GM23338 (cell line): ENCODE results near the gene DCAKD. TPM values are rescaled to one million over a fixed set of nuclear protein-coding genes. Genes with fewer than 3 reads are reported as not detected.
A peak's percentile ranks its signal among the peaks of the same experiment; 100 is the strongest.

Experiments used
- ATAC-seq: fragments of 200-7000 bp; cut with Tn5 transposase; 3 replicates; pipeline ENCODE4 v1.9.1; 2020
- DNase-seq: peaks from one replicate; pipeline ENCODE4 v3.0.0-alpha.2; 2015; ENCODE audit warnings: low spot score
- H2AFZ ChIP-seq: fragments of 200-600 bp; sonication (generic); 2 replicates; pipeline ENCODE4 v1.8.0; 2016; ENCODE audit warnings: antibody characterized with exemption, mild to moderate bottlenecking, moderate library complexity
- H3F3A ChIP-seq: fragments of 200-600 bp; sonication (generic); replicated peaks from 2 replicates; pipeline ENCODE4 v1.8.0; 2017; ENCODE audit warnings: antibody characterized with exemption, mixed run types, low read depth
- H3K27ac ChIP-seq: fragments of 200-600 bp; sonication (generic); 2 replicates; pipeline ENCODE4 v1.6.1; 2016; ENCODE audit warnings: low read depth
- H3K27me3 ChIP-seq: fragments of 200-600 bp; sonication (generic); 2 replicates; pipeline ENCODE4 v1.8.0; 2016; ENCODE audit warnings: mild to moderate bottlenecking, mixed run types, moderate library complexity; ENCODE audit not compliant: insufficient read depth
- H3K36me3 ChIP-seq: fragments of 200-600 bp; sonication (generic); 2 replicates; pipeline ENCODE4 v1.8.0; 2016; ENCODE audit warnings: mild to moderate bottlenecking; ENCODE audit not compliant: insufficient read depth
- H3K4me1 ChIP-seq: fragments of 200-600 bp; sonication (generic); 2 replicates; pipeline ENCODE4 v1.8.0; 2016; ENCODE audit warnings: mild to moderate bottlenecking, moderate library complexity; ENCODE audit not compliant: insufficient read depth
- H3K4me2 ChIP-seq: fragments of 200-600 bp; sonication (generic); 2 replicates; pipeline ENCODE4 v1.7.1; 2017; ENCODE audit warnings: mixed run types
- H3K4me3 ChIP-seq: fragments of 200-600 bp; sonication (generic); 2 replicates; pipeline ENCODE4 v1.6.1; 2016; ENCODE audit warnings: mixed run types
- H3K79me2 ChIP-seq: fragments of 200-600 bp; sonication (generic); replicated peaks from 2 replicates; pipeline ENCODE4 v1.8.0; 2017; ENCODE audit warnings: mild to moderate bottlenecking; ENCODE audit not compliant: insufficient read depth
- H3K9me2 ChIP-seq: fragments of 200-600 bp; sonication (generic); 2 replicates; pipeline ENCODE4 v1.8.0; 2017; ENCODE audit not compliant: insufficient read depth
- H4K20me1 ChIP-seq: fragments of 200-600 bp; sonication (generic); replicated peaks from 2 replicates; pipeline ENCODE4 v1.8.0; 2017; ENCODE audit warnings: mild to moderate bottlenecking; ENCODE audit not compliant: insufficient read depth
- H3K27ac Mint-ChIP-seq: 2 replicates; pipeline ENCODE4 v1.8.0; 2020; ENCODE audit warnings: inconsistent platforms, mild to moderate bottlenecking, moderate library complexity, mixed read lengths
- H3K27me3 Mint-ChIP-seq: 3 replicates; pipeline ENCODE4 v1.8.0; 2022; ENCODE audit warnings: low read depth, mild to moderate bottlenecking, moderate library complexity, mixed read lengths, inconsistent platforms; ENCODE audit not compliant: insufficient read depth, poor library complexity
- H3K36me3 Mint-ChIP-seq: 3 replicates; pipeline ENCODE4 v1.8.0; 2021; ENCODE audit warnings: low read depth, mild to moderate bottlenecking, inconsistent platforms, moderate library complexity, mixed read lengths
- H3K4me1 Mint-ChIP-seq: 3 replicates; pipeline ENCODE4 v1.8.0; 2020; ENCODE audit warnings: mild to moderate bottlenecking, inconsistent platforms, mixed read lengths
- H3K4me3 Mint-ChIP-seq: 3 replicates; pipeline ENCODE4 v1.8.0; 2021; ENCODE audit warnings: moderate library complexity, mild to moderate bottlenecking, inconsistent platforms, mixed read lengths
- H3K9me3 Mint-ChIP-seq: 3 replicates; pipeline ENCODE4 v1.8.0; 2020; ENCODE audit warnings: moderate library complexity, mild to moderate bottlenecking, inconsistent platforms, mixed read lengths
- CREB1 ChIP-seq: fragments of 250-450 bp; sonication (Bioruptor Pico); IDR thresholded peaks from 2 replicates; pipeline ENCODE4 v1.5.0; 2020; ENCODE audit warnings: low read depth, mild to moderate bottlenecking, moderate library complexity
- EZH2phosphoT487 ChIP-seq: fragments of 200-600 bp; sonication (generic); IDR thresholded peaks from one replicate; pipeline ENCODE4 v1.8.1; 2018; ENCODE audit warnings: antibody characterized with exemption; ENCODE audit not compliant: unreplicated experiment
- JUNB ChIP-seq: IDR thresholded peaks from one replicate; pipeline ENCODE4 v1.6.1; 2016; ENCODE audit warnings: antibody characterized with exemption; ENCODE audit not compliant: unreplicated experiment
- NANOG ChIP-seq: IDR thresholded peaks from 2 replicates; pipeline ENCODE4 v1.6.1; 2016; ENCODE audit warnings: antibody characterized with exemption, borderline replicate concordance
- POLR2AphosphoS5 ChIP-seq: IDR thresholded peaks from 2 replicates; pipeline ENCODE4 v1.6.1; 2016; ENCODE audit warnings: antibody characterized with exemption, low read depth
- STAT1 ChIP-seq: IDR thresholded peaks from one replicate; pipeline ENCODE4 v1.6.1; 2016; ENCODE audit warnings: antibody characterized with exemption; ENCODE audit not compliant: unreplicated experiment
- ZNF114 ChIP-seq: fragments of 250-450 bp; sonication (Bioruptor Pico); IDR thresholded peaks from 2 replicates; pipeline ENCODE4 v1.5.0; 2020; ENCODE audit warnings: mild to moderate bottlenecking, moderate library complexity
- ZNF331 ChIP-seq: fragments of 250-450 bp; sonication (Bioruptor Pico); IDR thresholded peaks from 2 replicates; pipeline ENCODE4 v1.5.0; 2020; ENCODE audit warnings: low read depth, mild to moderate bottlenecking, moderate library complexity
- polyA plus RNA-seq: library from polyadenylated mRNA; unstranded; fragments of >200 nt; fragmentation: Nextera tagmentation; extraction: Ambion mirVana; gene quantifications from 2 replicates; pipeline ENCODE4 v1.2.1, GENCODE V29; 2016
- total RNA-seq: library from RNA; depleted of rRNA; stranded (reverse); fragments of >200 nt; shearing (Covaris generic); gene quantifications from 2 replicates; pipeline ENCODE4 v1.2.3, GENCODE V29; 2014
- TF ChIP-seq, protein P1 (sequence below): IDR thresholded peaks from one replicate; pipeline ENCODE4 v1.6.1; 2018; ENCODE audit warnings: antibody characterized with exemption; ENCODE audit not compliant: unreplicated experiment
- TF ChIP-seq, protein P2 (sequence below): IDR thresholded peaks from 2 replicates; pipeline ENCODE4 v1.6.1; 2016; ENCODE audit warnings: antibody characterized with exemption

The DCAKD gene
- total and polyA plus RNA-seq, 2 experiments from 2014 or later = 23.7 to 57.2 TPM

DNA sequence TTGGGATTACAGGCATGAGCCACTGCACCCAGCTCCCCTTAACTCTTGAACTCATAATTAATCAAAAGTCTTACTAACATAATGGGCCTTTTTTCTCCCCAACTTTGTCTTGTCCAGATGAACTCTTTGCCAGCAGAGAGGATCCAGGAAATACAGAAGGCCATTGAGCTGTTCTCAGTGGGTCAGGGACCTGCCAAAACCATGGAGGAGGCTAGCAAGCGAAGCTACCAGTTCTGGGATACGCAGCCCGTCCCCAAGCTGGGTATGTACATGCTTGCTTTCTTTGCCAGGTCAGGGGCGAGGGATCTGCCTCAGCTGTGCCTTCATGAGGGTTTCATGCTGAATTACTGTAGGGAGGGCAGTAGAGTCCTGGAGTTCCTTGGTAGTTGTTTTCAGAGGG lies 35.0 kb upstream of the DCAKD start (continued):
- no peak for TF ChIP-seq STAT1
- no peak for TF ChIP-seq ZNF331 (CRISPR knock-in tag)
- TF ChIP-seq EZH2phosphoT487 = no peak

DNA sequence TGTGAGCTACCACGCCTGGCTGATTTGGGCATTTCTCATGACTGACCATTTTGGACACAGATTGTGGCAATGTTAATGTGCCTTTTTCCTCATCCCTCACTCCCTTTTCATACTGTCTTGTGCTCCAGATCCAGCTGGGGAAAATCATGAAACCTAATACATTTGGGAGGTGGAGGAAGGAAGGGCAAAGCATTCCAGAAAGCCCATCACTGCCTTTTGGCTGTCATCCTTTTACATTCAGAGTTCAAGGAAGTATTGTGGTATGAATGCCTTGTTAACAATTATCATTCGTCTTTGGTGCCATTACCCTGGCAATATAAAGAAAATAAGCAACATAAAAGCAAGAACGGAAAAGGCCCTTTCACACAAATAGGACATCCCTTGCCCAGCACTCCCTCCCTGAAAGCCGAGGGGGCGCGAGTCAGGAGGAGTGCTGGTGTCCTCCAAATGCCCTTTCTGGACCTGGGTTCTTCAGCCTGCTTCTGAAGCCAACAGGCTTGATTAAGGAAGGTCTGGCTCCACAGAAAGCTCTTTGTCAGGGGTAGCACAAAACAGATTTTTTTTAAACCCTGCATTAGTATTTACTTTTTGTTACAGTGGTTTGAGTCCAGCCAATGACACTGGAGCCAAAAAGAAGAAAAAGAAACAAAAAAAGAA lies 29.7 kb upstream of the DCAKD start:
- Histone ChIP-seq H3K9me2 (no peaks in the 10 kb centered on the region), H3F3A (0 out of 2 replicates have a peak, but pooled peaks cover 7% of the 10 kb centered on the region), H3K79me2 (peaks cover 39% of the 10 kb centered on the region), H3K36me3 (peaks cover 36% of the 10 kb centered on the region), H4K20me1 (peaks cover 29% of the 10 kb centered on the region), H3K4me3 (no peak overlapping the region), H3K4me2 (no peak overlapping the region), H3K27ac (peak overlapping the region; percentile 11; the same call in 1 of the 2 replicates), H3K27me3 (no peaks in the 10 kb centered on the region), H3K4me1 (no peaks in the 10 kb centered on the region), H2AFZ (no peak overlapping the region)
- Mint-ChIP-seq H3K36me3 (peaks cover 55% of the 10 kb centered on the region), H3K9me3 (no peaks in the 10 kb centered on the region), H3K4me3 (no peak overlapping the region), H3K27ac (no peak overlapping the region), H3K27me3 (peaks cover 2% of the 10 kb centered on the region), H3K4me1 (no peaks in the 10 kb centered on the region)
- DNase-seq (no peak), ATAC-seq (no peak)
- TF ChIP-seq, protein P1, sequence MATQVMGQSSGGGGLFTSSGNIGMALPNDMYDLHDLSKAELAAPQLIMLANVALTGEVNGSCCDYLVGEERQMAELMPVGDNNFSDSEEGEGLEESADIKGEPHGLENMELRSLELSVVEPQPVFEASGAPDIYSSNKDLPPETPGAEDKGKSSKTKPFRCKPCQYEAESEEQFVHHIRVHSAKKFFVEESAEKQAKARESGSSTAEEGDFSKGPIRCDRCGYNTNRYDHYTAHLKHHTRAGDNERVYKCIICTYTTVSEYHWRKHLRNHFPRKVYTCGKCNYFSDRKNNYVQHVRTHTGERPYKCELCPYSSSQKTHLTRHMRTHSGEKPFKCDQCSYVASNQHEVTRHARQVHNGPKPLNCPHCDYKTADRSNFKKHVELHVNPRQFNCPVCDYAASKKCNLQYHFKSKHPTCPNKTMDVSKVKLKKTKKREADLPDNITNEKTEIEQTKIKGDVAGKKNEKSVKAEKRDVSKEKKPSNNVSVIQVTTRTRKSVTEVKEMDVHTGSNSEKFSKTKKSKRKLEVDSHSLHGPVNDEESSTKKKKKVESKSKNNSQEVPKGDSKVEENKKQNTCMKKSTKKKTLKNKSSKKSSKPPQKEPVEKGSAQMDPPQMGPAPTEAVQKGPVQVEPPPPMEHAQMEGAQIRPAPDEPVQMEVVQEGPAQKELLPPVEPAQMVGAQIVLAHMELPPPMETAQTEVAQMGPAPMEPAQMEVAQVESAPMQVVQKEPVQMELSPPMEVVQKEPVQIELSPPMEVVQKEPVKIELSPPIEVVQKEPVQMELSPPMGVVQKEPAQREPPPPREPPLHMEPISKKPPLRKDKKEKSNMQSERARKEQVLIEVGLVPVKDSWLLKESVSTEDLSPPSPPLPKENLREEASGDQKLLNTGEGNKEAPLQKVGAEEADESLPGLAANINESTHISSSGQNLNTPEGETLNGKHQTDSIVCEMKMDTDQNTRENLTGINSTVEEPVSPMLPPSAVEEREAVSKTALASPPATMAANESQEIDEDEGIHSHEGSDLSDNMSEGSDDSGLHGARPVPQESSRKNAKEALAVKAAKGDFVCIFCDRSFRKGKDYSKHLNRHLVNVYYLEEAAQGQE = no peak
- TF ChIP-seq JUNB = no peak
- TF ChIP-seq, protein P2, sequence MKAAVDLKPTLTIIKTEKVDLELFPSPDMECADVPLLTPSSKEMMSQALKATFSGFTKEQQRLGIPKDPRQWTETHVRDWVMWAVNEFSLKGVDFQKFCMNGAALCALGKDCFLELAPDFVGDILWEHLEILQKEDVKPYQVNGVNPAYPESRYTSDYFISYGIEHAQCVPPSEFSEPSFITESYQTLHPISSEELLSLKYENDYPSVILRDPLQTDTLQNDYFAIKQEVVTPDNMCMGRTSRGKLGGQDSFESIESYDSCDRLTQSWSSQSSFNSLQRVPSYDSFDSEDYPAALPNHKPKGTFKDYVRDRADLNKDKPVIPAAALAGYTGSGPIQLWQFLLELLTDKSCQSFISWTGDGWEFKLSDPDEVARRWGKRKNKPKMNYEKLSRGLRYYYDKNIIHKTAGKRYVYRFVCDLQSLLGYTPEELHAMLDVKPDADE = no peak
- TF ChIP-seq ZNF114 (CRISPR knock-in tag) = no peak
- TF ChIP-seq CREB1 (CRISPR knock-in tag) = no peak
- TF ChIP-seq POLR2AphosphoS5 = no peak
- TF ChIP-seq NANOG = no peak
